ENCODE data around the gene TBC1D32.

GRCh38 chr6:121349596-121349995 is 15.3 kb upstream of the TBC1D32 start:
- TF ChIP-seq POLR2AphosphoS5 (IDR thresholded peaks at IDR 0.05; ENCODE audit: borderline replicate concordance, low read depth, low read length) (no peak), EZH2 (IDR thresholded peaks at IDR 0.05) (no peak)

Data from SK-N-MC (cell line).